Measurements from ENCODE around the gene BTBD2. TPM values are rescaled to one million over a fixed set of nuclear protein-coding genes. Genes with fewer than 3 reads are reported as not detected.

Gene BTBD2
- total and polyA plus RNA-seq, 2 of the 13 experiments (the other 11 are each of a cell fraction or from before 2014, with no cell fraction given) = 28.1 to 45.3 TPM

DNA sequence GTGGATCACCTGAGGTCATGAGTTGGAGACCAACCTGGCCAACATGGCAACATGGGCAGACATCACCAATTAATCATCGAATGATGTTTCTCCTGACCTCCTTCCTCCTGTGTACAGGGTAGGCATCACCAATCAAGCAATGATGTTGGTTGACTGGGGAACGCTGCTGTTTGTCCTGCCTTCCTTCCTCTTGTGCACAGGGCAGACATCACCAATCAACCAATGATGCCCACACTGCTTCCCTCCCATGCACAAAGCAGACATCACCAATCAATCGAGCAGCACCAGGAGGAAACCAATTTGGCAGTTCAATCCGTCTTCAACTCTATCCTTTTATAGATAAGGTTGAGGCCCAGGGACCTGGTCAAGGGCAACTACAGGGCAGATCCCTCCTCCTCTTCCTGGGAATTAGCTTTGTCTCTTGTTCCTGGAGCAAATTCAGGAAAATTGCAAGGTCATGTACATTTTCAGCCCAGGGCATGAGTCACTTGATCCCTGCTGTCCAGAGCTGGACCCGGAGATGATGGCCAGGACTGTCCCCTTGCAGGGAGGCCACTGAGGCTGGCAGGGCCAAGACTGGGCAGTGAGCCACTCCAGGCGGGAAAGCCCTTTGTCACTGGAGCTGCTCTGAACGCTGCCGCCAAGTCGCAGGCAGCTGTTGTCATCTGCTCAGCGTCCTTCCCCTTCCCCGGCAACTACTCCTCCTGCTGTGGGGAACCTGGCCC lies 79.9 kb downstream of the BTBD2 start (continued):
- TF ChIP-seq, protein P1, sequence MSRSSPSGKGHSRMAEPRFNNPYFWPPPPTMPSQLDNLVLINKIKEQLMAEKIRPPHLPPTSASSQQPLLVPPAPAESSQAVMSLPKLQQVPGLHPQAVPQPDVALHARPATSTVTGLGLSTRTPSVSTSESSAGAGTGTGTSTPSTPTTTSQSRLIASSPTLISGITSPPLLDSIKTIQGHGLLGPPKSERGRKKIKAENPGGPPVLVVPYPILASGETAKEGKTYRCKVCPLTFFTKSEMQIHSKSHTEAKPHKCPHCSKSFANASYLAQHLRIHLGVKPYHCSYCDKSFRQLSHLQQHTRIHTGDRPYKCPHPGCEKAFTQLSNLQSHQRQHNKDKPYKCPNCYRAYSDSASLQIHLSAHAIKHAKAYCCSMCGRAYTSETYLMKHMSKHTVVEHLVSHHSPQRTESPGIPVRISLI (CRISPR knock-in tag; IDR thresholded peaks at IDR 0.05; ENCODE audit: borderline replicate concordance) = no peak
- TF ChIP-seq PAF1 (CRISPR knock-in tag; IDR thresholded peaks at IDR 0.05) = no peak
- TF ChIP-seq ASH2L (IDR thresholded peaks at IDR 0.05; ENCODE audit: insufficient read length, low read depth, low read length) = no peak
- TF ChIP-seq, protein P2, sequence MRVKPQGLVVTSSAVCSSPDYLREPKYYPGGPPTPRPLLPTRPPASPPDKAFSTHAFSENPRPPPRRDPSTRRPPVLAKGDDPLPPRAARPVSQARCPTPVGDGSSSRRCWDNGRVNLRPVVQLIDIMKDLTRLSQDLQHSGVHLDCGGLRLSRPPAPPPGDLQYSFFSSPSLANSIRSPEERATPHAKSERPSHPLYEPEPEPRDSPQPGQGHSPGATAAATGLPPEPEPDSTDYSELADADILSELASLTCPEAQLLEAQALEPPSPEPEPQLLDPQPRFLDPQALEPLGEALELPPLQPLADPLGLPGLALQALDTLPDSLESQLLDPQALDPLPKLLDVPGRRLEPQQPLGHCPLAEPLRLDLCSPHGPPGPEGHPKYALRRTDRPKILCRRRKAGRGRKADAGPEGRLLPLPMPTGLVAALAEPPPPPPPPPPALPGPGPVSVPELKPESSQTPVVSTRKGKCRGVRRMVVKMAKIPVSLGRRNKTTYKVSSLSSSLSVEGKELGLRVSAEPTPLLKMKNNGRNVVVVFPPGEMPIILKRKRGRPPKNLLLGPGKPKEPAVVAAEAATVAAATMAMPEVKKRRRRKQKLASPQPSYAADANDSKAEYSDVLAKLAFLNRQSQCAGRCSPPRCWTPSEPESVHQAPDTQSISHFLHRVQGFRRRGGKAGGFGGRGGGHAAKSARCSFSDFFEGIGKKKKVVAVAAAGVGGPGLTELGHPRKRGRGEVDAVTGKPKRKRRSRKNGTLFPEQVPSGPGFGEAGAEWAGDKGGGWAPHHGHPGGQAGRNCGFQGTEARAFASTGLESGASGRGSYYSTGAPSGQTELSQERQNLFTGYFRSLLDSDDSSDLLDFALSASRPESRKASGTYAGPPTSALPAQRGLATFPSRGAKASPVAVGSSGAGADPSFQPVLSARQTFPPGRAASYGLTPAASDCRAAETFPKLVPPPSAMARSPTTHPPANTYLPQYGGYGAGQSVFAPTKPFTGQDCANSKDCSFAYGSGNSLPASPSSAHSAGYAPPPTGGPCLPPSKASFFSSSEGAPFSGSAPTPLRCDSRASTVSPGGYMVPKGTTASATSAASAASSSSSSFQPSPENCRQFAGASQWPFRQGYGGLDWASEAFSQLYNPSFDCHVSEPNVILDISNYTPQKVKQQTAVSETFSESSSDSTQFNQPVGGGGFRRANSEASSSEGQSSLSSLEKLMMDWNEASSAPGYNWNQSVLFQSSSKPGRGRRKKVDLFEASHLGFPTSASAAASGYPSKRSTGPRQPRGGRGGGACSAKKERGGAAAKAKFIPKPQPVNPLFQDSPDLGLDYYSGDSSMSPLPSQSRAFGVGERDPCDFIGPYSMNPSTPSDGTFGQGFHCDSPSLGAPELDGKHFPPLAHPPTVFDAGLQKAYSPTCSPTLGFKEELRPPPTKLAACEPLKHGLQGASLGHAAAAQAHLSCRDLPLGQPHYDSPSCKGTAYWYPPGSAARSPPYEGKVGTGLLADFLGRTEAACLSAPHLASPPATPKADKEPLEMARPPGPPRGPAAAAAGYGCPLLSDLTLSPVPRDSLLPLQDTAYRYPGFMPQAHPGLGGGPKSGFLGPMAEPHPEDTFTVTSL (CRISPR knock-in tag; IDR thresholded peaks at IDR 0.05; ENCODE audit: borderline replicate concordance) = 0 out of 2 replicates have a peak, but pooled peaks have one; percentile 20
- TF ChIP-seq, protein P3, sequence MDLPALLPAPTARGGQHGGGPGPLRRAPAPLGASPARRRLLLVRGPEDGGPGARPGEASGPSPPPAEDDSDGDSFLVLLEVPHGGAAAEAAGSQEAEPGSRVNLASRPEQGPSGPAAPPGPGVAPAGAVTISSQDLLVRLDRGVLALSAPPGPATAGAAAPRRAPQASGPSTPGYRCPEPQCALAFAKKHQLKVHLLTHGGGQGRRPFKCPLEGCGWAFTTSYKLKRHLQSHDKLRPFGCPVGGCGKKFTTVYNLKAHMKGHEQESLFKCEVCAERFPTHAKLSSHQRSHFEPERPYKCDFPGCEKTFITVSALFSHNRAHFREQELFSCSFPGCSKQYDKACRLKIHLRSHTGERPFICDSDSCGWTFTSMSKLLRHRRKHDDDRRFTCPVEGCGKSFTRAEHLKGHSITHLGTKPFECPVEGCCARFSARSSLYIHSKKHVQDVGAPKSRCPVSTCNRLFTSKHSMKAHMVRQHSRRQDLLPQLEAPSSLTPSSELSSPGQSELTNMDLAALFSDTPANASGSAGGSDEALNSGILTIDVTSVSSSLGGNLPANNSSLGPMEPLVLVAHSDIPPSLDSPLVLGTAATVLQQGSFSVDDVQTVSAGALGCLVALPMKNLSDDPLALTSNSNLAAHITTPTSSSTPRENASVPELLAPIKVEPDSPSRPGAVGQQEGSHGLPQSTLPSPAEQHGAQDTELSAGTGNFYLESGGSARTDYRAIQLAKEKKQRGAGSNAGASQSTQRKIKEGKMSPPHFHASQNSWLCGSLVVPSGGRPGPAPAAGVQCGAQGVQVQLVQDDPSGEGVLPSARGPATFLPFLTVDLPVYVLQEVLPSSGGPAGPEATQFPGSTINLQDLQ (CRISPR knock-in tag; IDR thresholded peaks at IDR 0.05) = 0 out of 2 replicates have a peak, but pooled peaks have one; percentile 47
- TF ChIP-seq ZNF180 (CRISPR knock-in tag; IDR thresholded peaks at IDR 0.05; ENCODE audit: borderline replicate concordance, low read depth) = no peak
- no peak for TF ChIP-seq ZNF839 (CRISPR knock-in tag; IDR thresholded peaks at IDR 0.05; ENCODE audit: borderline replicate concordance)
- TF ChIP-seq, protein P4, sequence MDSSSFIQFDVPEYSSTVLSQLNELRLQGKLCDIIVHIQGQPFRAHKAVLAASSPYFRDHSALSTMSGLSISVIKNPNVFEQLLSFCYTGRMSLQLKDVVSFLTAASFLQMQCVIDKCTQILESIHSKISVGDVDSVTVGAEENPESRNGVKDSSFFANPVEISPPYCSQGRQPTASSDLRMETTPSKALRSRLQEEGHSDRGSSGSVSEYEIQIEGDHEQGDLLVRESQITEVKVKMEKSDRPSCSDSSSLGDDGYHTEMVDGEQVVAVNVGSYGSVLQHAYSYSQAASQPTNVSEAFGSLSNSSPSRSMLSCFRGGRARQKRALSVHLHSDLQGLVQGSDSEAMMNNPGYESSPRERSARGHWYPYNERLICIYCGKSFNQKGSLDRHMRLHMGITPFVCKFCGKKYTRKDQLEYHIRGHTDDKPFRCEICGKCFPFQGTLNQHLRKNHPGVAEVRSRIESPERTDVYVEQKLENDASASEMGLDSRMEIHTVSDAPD (CRISPR knock-in tag; IDR thresholded peaks at IDR 0.05) = no peak
- peak; percentile 80 for TF ChIP-seq CBX5 (CRISPR knock-in tag; IDR thresholded peaks at IDR 0.05; ENCODE audit: borderline replicate concordance)
- no peak for TF ChIP-seq ZNF264 (CRISPR knock-in tag; IDR thresholded peaks at IDR 0.05)
- TF ChIP-seq, protein P5, sequence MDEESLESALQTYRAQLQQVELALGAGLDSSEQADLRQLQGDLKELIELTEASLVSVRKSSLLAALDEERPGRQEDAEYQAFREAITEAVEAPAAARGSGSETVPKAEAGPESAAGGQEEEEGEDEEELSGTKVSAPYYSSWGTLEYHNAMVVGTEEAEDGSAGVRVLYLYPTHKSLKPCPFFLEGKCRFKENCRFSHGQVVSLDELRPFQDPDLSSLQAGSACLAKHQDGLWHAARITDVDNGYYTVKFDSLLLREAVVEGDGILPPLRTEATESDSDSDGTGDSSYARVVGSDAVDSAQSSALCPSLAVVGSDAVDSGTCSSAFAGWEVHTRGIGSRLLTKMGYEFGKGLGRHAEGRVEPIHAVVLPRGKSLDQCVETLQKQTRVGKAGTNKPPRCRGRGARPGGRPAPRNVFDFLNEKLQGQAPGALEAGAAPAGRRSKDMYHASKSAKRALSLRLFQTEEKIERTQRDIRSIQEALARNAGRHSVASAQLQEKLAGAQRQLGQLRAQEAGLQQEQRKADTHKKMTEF (CRISPR knock-in tag; IDR thresholded peaks at IDR 0.05) = peak; percentile 63; the same call in 1 of the 2 replicates
- TF ChIP-seq SIN3B (IDR thresholded peaks at IDR 0.05; ENCODE audit: low read length) = no peak
- no peak for TF ChIP-seq ZSCAN21 (CRISPR knock-in tag; IDR thresholded peaks at IDR 0.05; ENCODE audit: borderline replicate concordance)

Data from HepG2 (cell line).